Prostate gland (tissue), 2 donors: ENCODE data around the gene SLCO3A1.

ENCODE experiments used
- POLR2A ChIP-seq: fragments of 450-650 bp; IDR thresholded peaks from one replicate; pipeline ENCODE4 v1.6.1; 2016; ENCODE audit warnings: antibody characterized with exemption, mild to moderate bottlenecking
- POLR2AphosphoS5 ChIP-seq: sonication (generic); formaldehyde crosslinking; IDR thresholded peaks from one replicate; pipeline ENCODE4 v1.6.1; 2017; ENCODE audit warnings: antibody characterized with exemption
- TF ChIP-seq, protein P1 (sequence below), 4 experiments: fragments of 200-600 bp in 2 of 4; fragments of 450-650 bp in 2 of 4; sonication (generic) in 2 of 4; IDR thresholded peaks; 1 replicate in 3 of 4; 2 replicates in 1 of 4; pipeline ENCODE4 v1.5.1; 2016 to 2019; ENCODE audit warnings: antibody characterized with exemption in 4 of 4, mild to moderate bottlenecking in 2 of 4, moderate library complexity in 2 of 4

DNA sequence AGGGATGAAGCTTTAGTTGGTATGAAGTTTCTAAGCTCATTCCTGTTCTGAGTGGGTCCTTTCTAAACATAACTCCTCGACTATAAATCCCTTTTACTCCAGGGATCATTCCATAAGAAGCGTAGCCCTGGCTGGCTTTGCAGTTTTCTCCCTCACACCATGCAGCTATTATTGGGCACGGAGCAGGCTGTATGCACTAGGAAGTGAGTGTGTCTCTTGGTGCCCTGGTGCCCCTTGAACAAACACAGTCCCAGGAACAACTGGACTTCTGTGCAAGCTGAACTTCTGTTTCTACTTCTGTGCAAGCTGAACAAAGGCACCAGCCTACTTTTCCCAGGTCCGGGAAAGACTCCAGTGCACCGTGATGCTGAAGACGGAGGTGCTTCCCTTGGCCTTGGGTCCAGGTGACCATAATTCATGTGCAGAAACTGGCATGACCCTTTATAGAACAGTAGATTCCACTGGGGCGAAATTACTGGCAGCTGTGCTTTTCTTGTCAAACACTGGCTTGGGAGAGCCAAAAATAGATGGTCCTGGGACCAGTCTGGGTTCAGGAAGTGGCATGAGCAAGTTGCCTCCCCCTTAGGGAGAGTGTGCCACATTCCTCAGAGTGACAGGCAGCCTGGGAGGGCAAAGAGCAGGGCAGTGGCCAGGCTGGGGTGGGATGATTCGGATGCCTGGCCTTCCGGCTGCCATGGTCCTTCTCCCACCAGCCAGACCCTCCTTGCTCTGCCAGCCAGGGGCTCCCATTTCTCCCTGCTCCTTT is 127.2 kb downstream of the SLCO3A1 start:
- TF ChIP-seq, protein P1, sequence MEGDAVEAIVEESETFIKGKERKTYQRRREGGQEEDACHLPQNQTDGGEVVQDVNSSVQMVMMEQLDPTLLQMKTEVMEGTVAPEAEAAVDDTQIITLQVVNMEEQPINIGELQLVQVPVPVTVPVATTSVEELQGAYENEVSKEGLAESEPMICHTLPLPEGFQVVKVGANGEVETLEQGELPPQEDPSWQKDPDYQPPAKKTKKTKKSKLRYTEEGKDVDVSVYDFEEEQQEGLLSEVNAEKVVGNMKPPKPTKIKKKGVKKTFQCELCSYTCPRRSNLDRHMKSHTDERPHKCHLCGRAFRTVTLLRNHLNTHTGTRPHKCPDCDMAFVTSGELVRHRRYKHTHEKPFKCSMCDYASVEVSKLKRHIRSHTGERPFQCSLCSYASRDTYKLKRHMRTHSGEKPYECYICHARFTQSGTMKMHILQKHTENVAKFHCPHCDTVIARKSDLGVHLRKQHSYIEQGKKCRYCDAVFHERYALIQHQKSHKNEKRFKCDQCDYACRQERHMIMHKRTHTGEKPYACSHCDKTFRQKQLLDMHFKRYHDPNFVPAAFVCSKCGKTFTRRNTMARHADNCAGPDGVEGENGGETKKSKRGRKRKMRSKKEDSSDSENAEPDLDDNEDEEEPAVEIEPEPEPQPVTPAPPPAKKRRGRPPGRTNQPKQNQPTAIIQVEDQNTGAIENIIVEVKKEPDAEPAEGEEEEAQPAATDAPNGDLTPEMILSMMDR (IDR thresholded peaks at IDR 0.05): no peak
- no peak for TF ChIP-seq POLR2A
- TF ChIP-seq POLR2AphosphoS5: no peak
